ENCODE data around the gene TNIK.

Gene TNIK

DNA sequence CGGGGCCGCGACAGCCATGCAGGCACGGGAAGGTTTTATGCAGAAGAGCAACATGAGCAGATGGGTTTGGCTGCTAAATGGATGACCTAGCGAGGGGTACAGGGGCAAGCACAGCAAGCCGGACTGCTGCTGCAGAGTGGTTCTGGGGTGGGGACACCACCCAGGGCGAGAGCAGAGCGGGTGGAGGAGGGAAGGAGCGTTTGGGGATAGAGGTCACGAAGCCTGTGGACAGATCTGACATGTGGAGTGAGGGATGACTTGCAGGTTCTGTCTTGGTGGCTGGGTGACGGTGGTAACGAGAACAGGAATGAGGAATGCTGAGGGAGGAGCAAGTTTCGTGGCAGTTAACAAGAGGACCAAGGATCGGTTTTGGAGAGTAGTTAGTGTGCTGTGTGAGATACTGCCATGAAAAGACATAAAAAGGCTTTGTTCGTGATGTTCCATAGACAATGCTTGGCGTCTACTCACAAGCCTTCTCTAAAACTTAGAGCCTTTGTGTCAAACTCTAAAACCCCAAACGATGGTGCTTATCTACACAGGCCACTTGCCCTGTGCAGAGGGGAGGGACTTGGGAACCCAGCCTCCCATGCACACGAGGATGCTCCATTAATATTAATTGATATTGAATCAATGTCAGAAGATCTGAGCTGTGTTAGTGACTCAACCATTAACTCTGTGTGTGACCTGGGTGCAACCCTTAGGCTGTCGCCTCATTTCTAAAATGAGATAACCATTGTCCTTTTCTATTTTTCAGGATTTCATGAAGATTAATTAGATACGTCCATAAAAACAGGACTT lies 301.0 kb downstream of the TNIK start:
- TF ChIP-seq PAX5 (IDR thresholded peaks at IDR 0.05; ENCODE audit: insufficient read depth, low read length, severe bottlenecking) (no peak), POLR2A (IDR thresholded peaks at IDR 0.05; ENCODE audit: low read depth, low read length) (no peak), TAF1 (IDR thresholded peaks at IDR 0.05; ENCODE audit: low read depth, low read length) (no peak), POU2F2 (IDR thresholded peaks at IDR 0.05; ENCODE audit: low read depth, low read length) (no peak), SPI1 (IDR thresholded peaks at IDR 0.05; ENCODE audit: low read depth, low read length) (no peak), POLR2AphosphoS5 (IDR thresholded peaks at IDR 0.05; ENCODE audit: low read depth, low read length) (no peak)
- DNase-seq (ENCODE audit: insufficient read length, low spot score): no peak
- FAIRE-seq: no peak

DNA sequence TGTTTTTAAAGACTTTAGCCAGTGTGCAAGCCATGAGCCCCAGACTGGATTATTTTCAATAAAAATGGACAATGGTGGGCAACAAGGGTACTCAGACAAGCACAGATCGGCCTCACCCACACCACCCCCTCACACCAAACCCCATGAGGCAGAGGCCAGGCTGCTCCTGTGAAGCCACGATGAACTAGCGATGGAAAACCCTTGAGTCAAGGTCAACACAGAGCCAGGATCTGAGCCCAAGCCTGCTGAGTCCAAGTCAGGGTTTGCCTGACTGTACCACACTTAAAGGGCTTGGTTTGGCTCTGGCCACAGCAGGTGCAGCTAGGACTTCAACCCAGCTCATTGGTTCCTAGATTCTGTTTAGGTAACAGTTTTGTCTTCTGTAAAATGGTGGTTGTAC lies 302.2 kb downstream of the TNIK start:
- FAIRE-seq: no peak
- TF ChIP-seq TAF1 (IDR thresholded peaks at IDR 0.05; ENCODE audit: low read depth, low read length) (no peak), POLR2A (IDR thresholded peaks at IDR 0.05; ENCODE audit: low read depth, low read length) (no peak), PAX5 (IDR thresholded peaks at IDR 0.05; ENCODE audit: insufficient read depth, low read length, severe bottlenecking) (no peak), SPI1 (IDR thresholded peaks at IDR 0.05; ENCODE audit: low read depth, low read length) (no peak), POU2F2 (IDR thresholded peaks at IDR 0.05; ENCODE audit: low read depth, low read length) (no peak), POLR2AphosphoS5 (IDR thresholded peaks at IDR 0.05; ENCODE audit: low read depth, low read length) (no peak)
- no peak for DNase-seq (ENCODE audit: insufficient read length, low spot score)

DNA sequence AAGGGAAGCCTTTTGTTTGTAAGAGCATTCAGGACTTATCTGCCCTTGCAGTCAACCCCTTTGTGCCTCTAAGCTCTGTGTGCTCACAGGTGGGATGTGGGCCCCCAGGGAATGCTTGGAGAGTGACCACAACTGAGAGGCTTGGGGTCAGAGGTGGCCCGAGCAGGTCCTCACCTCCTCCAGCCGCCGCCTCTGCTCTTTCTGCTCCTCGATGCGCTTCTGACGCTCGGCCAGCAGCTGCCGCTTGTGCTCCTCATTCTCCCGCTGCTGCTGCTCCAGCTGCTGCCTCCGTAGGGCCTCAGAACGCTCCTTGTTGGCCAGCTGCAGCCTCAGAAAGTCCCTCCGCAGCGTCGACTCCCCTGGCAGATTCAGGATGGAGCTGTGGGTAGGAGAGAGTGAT lies 302.9 kb downstream of the TNIK start:
- FAIRE-seq (no peak), DNase-seq (ENCODE audit: insufficient read length, low spot score) (no peak)
- no peak for TF ChIP-seq PAX5 (IDR thresholded peaks at IDR 0.05; ENCODE audit: insufficient read depth, low read length, severe bottlenecking)
- TF ChIP-seq TAF1 (IDR thresholded peaks at IDR 0.05; ENCODE audit: low read depth, low read length): no peak
- no peak for TF ChIP-seq SPI1 (IDR thresholded peaks at IDR 0.05; ENCODE audit: low read depth, low read length)
- no peak for TF ChIP-seq POLR2A (IDR thresholded peaks at IDR 0.05; ENCODE audit: low read depth, low read length)

DNA sequence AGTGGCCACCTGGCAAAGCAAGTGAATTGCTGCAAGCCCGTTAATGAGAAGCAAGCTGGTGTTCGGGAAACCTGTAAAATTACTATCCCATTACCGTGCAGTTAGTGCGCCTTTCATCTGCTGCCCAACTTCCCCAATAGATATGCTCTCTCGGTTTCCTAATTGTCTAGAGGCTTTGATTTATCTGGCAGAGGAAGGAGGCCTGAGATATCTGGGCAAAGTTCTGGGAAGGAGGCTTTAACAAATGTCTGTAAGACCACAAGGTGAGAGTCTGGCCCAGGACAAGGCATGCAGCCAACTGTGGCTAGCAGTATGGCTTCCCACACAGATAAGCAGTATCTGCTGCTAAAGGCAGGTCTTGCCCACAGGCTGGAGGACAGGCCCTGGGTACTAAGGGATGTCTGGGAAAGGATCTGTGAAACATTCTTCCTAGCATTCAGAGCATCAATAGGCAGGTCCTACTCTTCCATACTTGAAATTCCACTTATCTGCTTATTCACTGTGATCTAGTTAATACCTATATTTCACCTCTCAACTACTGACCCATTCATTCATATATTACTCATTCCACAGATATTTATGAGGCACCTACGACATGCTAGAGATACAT lies 303.7 kb downstream of the TNIK start:
- FAIRE-seq (no peak), DNase-seq (ENCODE audit: insufficient read length, low spot score) (no peak)
- no peak for TF ChIP-seq POLR2AphosphoS5 (IDR thresholded peaks at IDR 0.05; ENCODE audit: low read depth, low read length)
- TF ChIP-seq PAX5 (IDR thresholded peaks at IDR 0.05; ENCODE audit: insufficient read depth, low read length, severe bottlenecking): no peak
- no peak for TF ChIP-seq TAF1 (IDR thresholded peaks at IDR 0.05; ENCODE audit: low read depth, low read length)
- TF ChIP-seq POLR2A (IDR thresholded peaks at IDR 0.05; ENCODE audit: low read depth, low read length): no peak

DNA sequence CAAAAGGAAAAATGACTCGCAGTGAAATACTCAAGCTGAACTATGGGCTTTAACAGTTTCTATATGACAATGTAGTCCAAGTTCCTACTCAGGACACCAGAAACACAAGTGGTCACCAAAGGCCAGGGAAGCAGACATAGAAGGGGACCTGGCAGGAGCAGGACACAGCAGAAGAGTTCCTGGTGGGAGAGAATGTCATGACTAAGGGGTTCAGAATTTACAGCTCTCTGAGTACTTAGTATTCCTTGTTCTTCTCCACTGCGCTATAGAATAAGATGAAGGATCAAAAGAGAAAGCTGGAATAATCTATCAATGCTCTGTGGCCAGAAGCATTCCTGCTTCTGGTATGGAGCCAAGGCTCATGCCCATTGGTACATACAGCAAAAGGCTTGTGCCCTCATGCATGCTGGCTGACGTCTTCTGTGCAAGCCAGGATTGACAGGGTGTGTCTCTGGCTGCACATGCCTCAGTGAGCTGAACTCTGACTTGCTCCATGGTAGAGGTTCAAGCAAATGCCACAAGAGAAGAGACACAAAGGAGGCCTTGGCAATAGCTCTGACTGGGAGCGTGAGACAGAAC lies 305.0 kb downstream of the TNIK start:
- TF ChIP-seq SPI1 (IDR thresholded peaks at IDR 0.05; ENCODE audit: low read depth, low read length) (no peak), POU2F2 (IDR thresholded peaks at IDR 0.05; ENCODE audit: low read depth, low read length) (no peak), POLR2A (IDR thresholded peaks at IDR 0.05; ENCODE audit: low read depth, low read length) (no peak), TAF1 (IDR thresholded peaks at IDR 0.05; ENCODE audit: low read depth, low read length) (no peak), POLR2AphosphoS5 (IDR thresholded peaks at IDR 0.05; ENCODE audit: low read depth, low read length) (no peak), PAX5 (IDR thresholded peaks at IDR 0.05; ENCODE audit: insufficient read depth, low read length, severe bottlenecking) (no peak)
- FAIRE-seq (no peak), DNase-seq (ENCODE audit: insufficient read length, low spot score) (no peak)

- FAIRE-seq (no peak), DNase-seq (ENCODE audit: insufficient read length, low spot score) (no peak)
- TF ChIP-seq POU2F2 (IDR thresholded peaks at IDR 0.05; ENCODE audit: low read depth, low read length): no peak
- no peak for TF ChIP-seq SPI1 (IDR thresholded peaks at IDR 0.05; ENCODE audit: low read depth, low read length)
- TF ChIP-seq POLR2A (IDR thresholded peaks at IDR 0.05; ENCODE audit: low read depth, low read length): no peak
- TF ChIP-seq POLR2AphosphoS5 (IDR thresholded peaks at IDR 0.05; ENCODE audit: low read depth, low read length): no peak
- TF ChIP-seq PAX5 (IDR thresholded peaks at IDR 0.05; ENCODE audit: insufficient read depth, low read length, severe bottlenecking): no peak
- TF ChIP-seq TAF1 (IDR thresholded peaks at IDR 0.05; ENCODE audit: low read depth, low read length): no peak
These were observed 309.3 kb downstream of the TNIK start for GRCh38 chr3:171150945-171151344.

DNA sequence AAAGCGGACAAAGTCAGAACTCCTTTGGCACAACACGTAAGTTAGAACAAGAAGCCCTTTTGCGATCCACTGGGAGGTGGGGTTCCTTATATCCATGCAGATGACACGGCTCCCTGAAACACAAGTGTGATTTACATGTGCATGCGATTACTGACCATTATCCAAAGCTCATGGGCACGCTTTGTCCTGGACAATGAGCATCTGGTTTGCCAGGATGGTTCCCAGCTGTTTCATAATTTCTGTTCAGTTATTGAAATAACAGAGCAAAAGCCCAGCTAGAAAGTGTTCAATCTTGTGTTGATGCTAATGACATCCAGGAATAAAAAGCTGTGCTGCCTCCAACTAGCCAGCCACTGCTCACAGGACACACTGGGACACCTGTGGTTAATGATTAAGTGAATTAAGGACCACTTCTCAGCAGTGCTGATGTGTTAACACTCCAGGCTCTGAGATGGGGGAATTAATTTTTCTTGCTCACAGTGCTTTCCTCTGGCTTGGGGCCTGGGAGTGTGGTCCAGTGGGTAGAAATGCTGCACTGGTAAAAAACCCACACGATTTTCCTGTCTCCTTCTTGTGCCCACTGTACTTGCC lies 310.6 kb downstream of the TNIK start:
- TF ChIP-seq PAX5 (IDR thresholded peaks at IDR 0.05; ENCODE audit: insufficient read depth, low read length, severe bottlenecking) (no peak), POLR2A (IDR thresholded peaks at IDR 0.05; ENCODE audit: low read depth, low read length) (no peak), SPI1 (IDR thresholded peaks at IDR 0.05; ENCODE audit: low read depth, low read length) (no peak), POLR2AphosphoS5 (IDR thresholded peaks at IDR 0.05; ENCODE audit: low read depth, low read length) (no peak), TAF1 (IDR thresholded peaks at IDR 0.05; ENCODE audit: low read depth, low read length) (no peak)

DNA sequence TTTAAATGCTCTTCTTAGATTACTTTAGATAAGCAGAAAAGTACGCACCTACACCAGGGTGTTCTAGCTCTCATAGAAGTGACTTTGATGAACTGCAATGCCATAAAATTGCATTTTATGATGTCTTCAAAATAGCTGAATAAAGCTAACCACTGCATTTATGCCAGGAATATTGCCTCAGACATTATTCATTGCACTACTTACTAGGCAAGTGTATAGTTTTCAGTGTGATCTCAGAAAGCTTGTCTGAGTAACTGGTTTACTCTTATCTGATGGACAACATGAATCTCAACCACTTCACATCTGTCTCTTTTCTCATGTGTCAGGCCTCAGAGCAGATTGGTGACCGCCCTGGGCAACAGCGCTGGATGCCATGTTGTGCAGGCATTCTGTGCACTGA lies 314.4 kb downstream of the TNIK start:
- FAIRE-seq: no peak
- TF ChIP-seq POLR2AphosphoS5 (IDR thresholded peaks at IDR 0.05; ENCODE audit: low read depth, low read length): no peak
- no peak for DNase-seq (ENCODE audit: insufficient read length, low spot score)

More for the DNA sequence above, 310.6 kb downstream of the TNIK start:
- FAIRE-seq (no peak), DNase-seq (ENCODE audit: insufficient read length, low spot score) (no peak)

DNA sequence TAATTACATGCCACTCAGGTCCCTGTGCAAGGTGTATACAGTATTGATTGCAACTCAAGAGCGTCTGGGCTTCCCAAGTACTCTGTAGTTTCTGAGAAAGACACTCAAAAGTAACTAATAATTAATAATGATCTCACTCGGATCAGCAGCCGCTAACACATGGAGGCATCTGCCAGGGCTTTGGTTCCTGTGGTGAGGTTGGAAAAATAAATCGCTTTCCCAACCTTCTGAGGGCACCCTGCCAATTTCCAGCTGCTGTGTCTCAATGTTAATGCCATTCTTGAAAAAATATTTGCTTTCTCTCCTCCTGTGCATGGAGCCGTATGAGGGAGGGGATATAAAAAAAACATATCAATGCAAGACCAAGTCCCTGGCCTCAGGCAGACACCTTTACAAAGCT lies 317.2 kb downstream of the TNIK start:
- no peak for FAIRE-seq
- no peak for DNase-seq (ENCODE audit: insufficient read length, low spot score)
- TF ChIP-seq POU2F2 (IDR thresholded peaks at IDR 0.05; ENCODE audit: low read depth, low read length) (no peak), POLR2AphosphoS5 (IDR thresholded peaks at IDR 0.05; ENCODE audit: low read depth, low read length) (no peak), TAF1 (IDR thresholded peaks at IDR 0.05; ENCODE audit: low read depth, low read length) (no peak), PAX5 (IDR thresholded peaks at IDR 0.05; ENCODE audit: insufficient read depth, low read length, severe bottlenecking) (no peak), SPI1 (IDR thresholded peaks at IDR 0.05; ENCODE audit: low read depth, low read length) (no peak), POLR2A (IDR thresholded peaks at IDR 0.05; ENCODE audit: low read depth, low read length) (no peak)

All from GM12891 (cell line).